HEK293 (cell line): ENCODE measurements around the gene TM7SF2.

Experiments used
- CTCF ChIA-PET: fragments of 350-600 bp; formaldehyde crosslinking; extraction: SDS; loops from one replicate; lab custom pipeline; 2021; ENCODE audit warnings: antibody characterized with exemption; lab: Yijun Ruan, JAX
- POLR2A ChIA-PET: fragments of 300-600 bp; formaldehyde crosslinking; extraction: SDS; loops from one replicate; lab custom pipeline; 2020; ENCODE audit warnings: antibody characterized with exemption, inconsistent platforms; lab: Yijun Ruan, JAX
- H3K27ac ChIP-seq: fragments of 200-500 bp; sonication (Bioruptor generic); 2 replicates; pipeline ENCODE4 v1.5.1; 2014; ENCODE audit warnings: low read depth, low read length, control low read depth, inconsistent platforms; ENCODE audit errors: extremely low read depth
- H3K36me3 ChIP-seq, 2 experiments: fragments of 200-500 bp in 1 of 2; sonication (Bioruptor generic) in 1 of 2; 1 replicate in 1 of 2; 2 replicates in 1 of 2; pipeline ENCODE4 v1.5.1; 2014 to 2017; ENCODE audit warnings: inconsistent platforms in 2 of 2, low read length in 2 of 2; ENCODE audit not compliant: control insufficient read depth in 2 of 2, insufficient read depth in 1 of 2
- H3K4me1 ChIP-seq: fragments of 200-500 bp; sonication (Bioruptor generic); 2 replicates; pipeline ENCODE4 v1.5.1; 2014; ENCODE audit warnings: mild to moderate bottlenecking, low read length, inconsistent platforms; ENCODE audit not compliant: control insufficient read depth, insufficient read depth
- H3K4me3 ChIP-seq: 2 replicates; pipeline ENCODE4 v1.5.1; 2011; ENCODE audit warnings: low read depth, mild to moderate bottlenecking, control low read depth, low read length, moderate library complexity
- H3K9me3 ChIP-seq: fragments of 200-500 bp; sonication (Bioruptor generic); 2 replicates; pipeline ENCODE4 v1.5.1; 2014; ENCODE audit warnings: low read depth, low read length, inconsistent platforms; ENCODE audit not compliant: control insufficient read depth, insufficient read depth
- EGR2 ChIP-seq: fragments of 450-650 bp; formaldehyde crosslinking; IDR thresholded peaks from 2 replicates; pipeline ENCODE4 v1.5.1; 2016; ENCODE audit warnings: low read depth, missing biosample characterization, missing genetic modification characterization
- HOXA7 ChIP-seq: sonication (generic); formaldehyde crosslinking; IDR thresholded peaks from 2 replicates; pipeline ENCODE4 v1.8.1; 2022; ENCODE audit warnings: missing genetic modification reagents, borderline replicate concordance
- HOXD13 ChIP-seq: sonication (generic); formaldehyde crosslinking; IDR thresholded peaks from 2 replicates; pipeline ENCODE4 v1.8.0; 2022; ENCODE audit warnings: missing genetic modification reagents, borderline replicate concordance
- INSM2 ChIP-seq: fragments of 450-650 bp; formaldehyde crosslinking; IDR thresholded peaks from 2 replicates; pipeline ENCODE4 v1.5.1; 2016; ENCODE audit warnings: missing biosample characterization, missing genetic modification characterization
- MEIS1 ChIP-seq: sonication (generic); formaldehyde crosslinking; IDR thresholded peaks from 2 replicates; pipeline ENCODE4 v1.8.1; 2022; ENCODE audit warnings: missing genetic modification reagents, mild to moderate bottlenecking, borderline replicate concordance
- PRDM1 ChIP-seq: fragments of 450-650 bp; formaldehyde crosslinking; IDR thresholded peaks from 2 replicates; pipeline ENCODE4; 2016; ENCODE audit warnings: missing biosample characterization, missing genetic modification characterization
- SCRT1 ChIP-seq: fragments of 450-650 bp; formaldehyde crosslinking; IDR thresholded peaks from 2 replicates; pipeline ENCODE4 v1.5.1; 2016; ENCODE audit warnings: missing biosample characterization, missing genetic modification characterization, borderline replicate concordance
- WT1 ChIP-seq: fragments of 450-650 bp; formaldehyde crosslinking; IDR thresholded peaks from 2 replicates; pipeline ENCODE4 v1.5.1; 2016; ENCODE audit warnings: missing biosample characterization, missing genetic modification characterization
- YY1 ChIP-seq: fragments of 450-650 bp; formaldehyde crosslinking; IDR thresholded peaks from 2 replicates; pipeline ENCODE4 v1.5.1; 2018; ENCODE audit warnings: missing biosample characterization, missing genetic modification characterization
- ZFP37 ChIP-seq: fragments of 450-650 bp; formaldehyde crosslinking; IDR thresholded peaks from 2 replicates; pipeline ENCODE4 v1.5.1; 2016; ENCODE audit warnings: missing biosample characterization, missing genetic modification characterization
- ZNF140 ChIP-seq: fragments of 450-650 bp; formaldehyde crosslinking; IDR thresholded peaks from 2 replicates; pipeline ENCODE4 v1.5.1; 2016; ENCODE audit warnings: missing biosample characterization, missing genetic modification characterization
- ZNF174 ChIP-seq: fragments of 450-650 bp; formaldehyde crosslinking; IDR thresholded peaks from 2 replicates; pipeline ENCODE4 v1.5.0; 2017; ENCODE audit warnings: missing biosample characterization, mild to moderate bottlenecking, missing genetic modification characterization
- ZNF175 ChIP-seq: fragments of 450-650 bp; formaldehyde crosslinking; IDR thresholded peaks from 2 replicates; pipeline ENCODE4 v1.5.1; 2016; ENCODE audit warnings: missing biosample characterization, missing genetic modification characterization
- ZNF24 ChIP-seq: fragments of 450-650 bp; formaldehyde crosslinking; IDR thresholded peaks from 2 replicates; pipeline ENCODE4 v1.5.1; 2016; ENCODE audit warnings: missing biosample characterization, missing genetic modification characterization
- ZNF266 ChIP-seq: fragments of 450-650 bp; formaldehyde crosslinking; IDR thresholded peaks from 2 replicates; pipeline ENCODE4 v1.5.1; 2016; ENCODE audit warnings: missing biosample characterization, missing genetic modification characterization, low read depth
- ZNF692 ChIP-seq: fragments of 450-650 bp; formaldehyde crosslinking; IDR thresholded peaks from 2 replicates; pipeline ENCODE4 v1.5.1; 2016; ENCODE audit warnings: missing biosample characterization, missing genetic modification characterization
- ZNF747 ChIP-seq: fragments of 450-650 bp; formaldehyde crosslinking; IDR thresholded peaks from 2 replicates; pipeline ENCODE4 v1.5.1; 2016; ENCODE audit warnings: missing biosample characterization, missing genetic modification characterization
- ZNF792 ChIP-seq: fragments of 450-650 bp; formaldehyde crosslinking; IDR thresholded peaks from 2 replicates; pipeline ENCODE4 v1.5.1; 2016; ENCODE audit warnings: missing biosample characterization, missing genetic modification characterization
- ZXDB ChIP-seq: fragments of 450-650 bp; formaldehyde crosslinking; IDR thresholded peaks from 2 replicates; pipeline ENCODE4 v1.5.1; 2016; ENCODE audit warnings: missing biosample characterization, missing genetic modification characterization
- TF ChIP-seq, protein P1 (sequence below): fragments of 450-650 bp; formaldehyde crosslinking; IDR thresholded peaks from 2 replicates; pipeline ENCODE4 v1.5.1; 2017; ENCODE audit warnings: missing biosample characterization, missing genetic modification characterization
- TF ChIP-seq, protein P2 (sequence below): fragments of 450-650 bp; formaldehyde crosslinking; IDR thresholded peaks from 2 replicates; pipeline ENCODE4 v1.5.1; 2016; ENCODE audit warnings: missing biosample characterization, missing genetic modification characterization
- TF ChIP-seq, protein P3 (sequence below): fragments of 450-650 bp; formaldehyde crosslinking; IDR thresholded peaks from 2 replicates; pipeline ENCODE4 v1.5.1; 2016; ENCODE audit warnings: missing biosample characterization, missing genetic modification characterization

TM7SF2 gene

DNA sequence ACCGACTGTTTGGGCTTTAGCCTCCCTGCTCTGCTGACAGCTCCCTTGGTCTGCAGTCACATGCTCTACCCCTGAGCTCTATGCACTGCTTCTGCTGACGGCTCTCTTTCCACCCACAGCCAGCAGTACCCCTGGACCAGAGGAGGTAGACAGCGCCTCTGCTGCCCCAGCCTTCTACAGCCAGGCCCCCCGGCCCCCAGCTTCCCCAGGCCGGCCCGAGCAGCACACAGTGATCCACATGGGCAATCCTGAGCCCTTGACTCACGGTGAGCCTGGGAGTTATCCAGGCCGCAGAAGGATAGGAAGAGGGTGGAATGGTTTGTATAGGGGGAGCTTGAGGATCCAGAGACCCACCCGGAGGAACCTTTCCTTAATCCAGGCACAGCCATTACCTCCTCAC lies 24.9 kb upstream of the TM7SF2 start (continued):
- TF ChIP-seq, protein P1, sequence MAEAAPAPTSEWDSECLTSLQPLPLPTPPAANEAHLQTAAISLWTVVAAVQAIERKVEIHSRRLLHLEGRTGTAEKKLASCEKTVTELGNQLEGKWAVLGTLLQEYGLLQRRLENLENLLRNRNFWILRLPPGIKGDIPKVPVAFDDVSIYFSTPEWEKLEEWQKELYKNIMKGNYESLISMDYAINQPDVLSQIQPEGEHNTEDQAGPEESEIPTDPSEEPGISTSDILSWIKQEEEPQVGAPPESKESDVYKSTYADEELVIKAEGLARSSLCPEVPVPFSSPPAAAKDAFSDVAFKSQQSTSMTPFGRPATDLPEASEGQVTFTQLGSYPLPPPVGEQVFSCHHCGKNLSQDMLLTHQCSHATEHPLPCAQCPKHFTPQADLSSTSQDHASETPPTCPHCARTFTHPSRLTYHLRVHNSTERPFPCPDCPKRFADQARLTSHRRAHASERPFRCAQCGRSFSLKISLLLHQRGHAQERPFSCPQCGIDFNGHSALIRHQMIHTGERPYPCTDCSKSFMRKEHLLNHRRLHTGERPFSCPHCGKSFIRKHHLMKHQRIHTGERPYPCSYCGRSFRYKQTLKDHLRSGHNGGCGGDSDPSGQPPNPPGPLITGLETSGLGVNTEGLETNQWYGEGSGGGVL (tag by site-specific recombination): no peak

GRCh38 chr11:65087216-65087615 lies 24.5 kb upstream of the TM7SF2 start:
- Histone ChIP-seq H3K36me3 (peaks cover 0 to 56% of the 10 kb centered on the region in 2 experiments; a peak in 1 of 3 replicates), H3K4me3 (no peak overlapping the region), H3K4me1 (peaks cover 3% of the 10 kb centered on the region; the same call in 1 of the 2 replicates), H3K27ac (no peak overlapping the region), H3K9me3 (no peaks in the 10 kb centered on the region)
- POLR2A ChIA-PET: interaction anchor here (0.9 kb wide), 1 partner anchor 15 kb away, joined by 4 read pairs; no protein-coding TSS in a partner anchor
- TF ChIP-seq INSM2 (tag by site-specific recombination) (no peak), ZNF24 (tag by site-specific recombination) (no peak), SCRT1 (tag by site-specific recombination) (no peak), ZNF692 (tag by site-specific recombination) (no peak), PRDM1 (tag by site-specific recombination) (no peak), HOXA7 (CRISPR knock-in tag) (no peak), ZXDB (tag by site-specific recombination) (no peak), MEIS1 (CRISPR knock-in tag) (no peak), ZNF174 (tag by site-specific recombination) (no peak), YY1 (tag by site-specific recombination) (no peak), WT1 (no peak)
- TF ChIP-seq, protein P2, sequence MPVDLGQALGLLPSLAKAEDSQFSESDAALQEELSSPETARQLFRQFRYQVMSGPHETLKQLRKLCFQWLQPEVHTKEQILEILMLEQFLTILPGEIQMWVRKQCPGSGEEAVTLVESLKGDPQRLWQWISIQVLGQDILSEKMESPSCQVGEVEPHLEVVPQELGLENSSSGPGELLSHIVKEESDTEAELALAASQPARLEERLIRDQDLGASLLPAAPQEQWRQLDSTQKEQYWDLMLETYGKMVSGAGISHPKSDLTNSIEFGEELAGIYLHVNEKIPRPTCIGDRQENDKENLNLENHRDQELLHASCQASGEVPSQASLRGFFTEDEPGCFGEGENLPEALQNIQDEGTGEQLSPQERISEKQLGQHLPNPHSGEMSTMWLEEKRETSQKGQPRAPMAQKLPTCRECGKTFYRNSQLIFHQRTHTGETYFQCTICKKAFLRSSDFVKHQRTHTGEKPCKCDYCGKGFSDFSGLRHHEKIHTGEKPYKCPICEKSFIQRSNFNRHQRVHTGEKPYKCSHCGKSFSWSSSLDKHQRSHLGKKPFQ (tag by site-specific recombination): no peak
- TF ChIP-seq, protein P3, sequence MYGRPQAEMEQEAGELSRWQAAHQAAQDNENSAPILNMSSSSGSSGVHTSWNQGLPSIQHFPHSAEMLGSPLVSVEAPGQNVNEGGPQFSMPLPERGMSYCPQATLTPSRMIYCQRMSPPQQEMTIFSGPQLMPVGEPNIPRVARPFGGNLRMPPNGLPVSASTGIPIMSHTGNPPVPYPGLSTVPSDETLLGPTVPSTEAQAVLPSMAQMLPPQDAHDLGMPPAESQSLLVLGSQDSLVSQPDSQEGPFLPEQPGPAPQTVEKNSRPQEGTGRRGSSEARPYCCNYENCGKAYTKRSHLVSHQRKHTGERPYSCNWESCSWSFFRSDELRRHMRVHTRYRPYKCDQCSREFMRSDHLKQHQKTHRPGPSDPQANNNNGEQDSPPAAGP (tag by site-specific recombination): no peak
- CTCF ChIA-PET: interaction anchor here (0.6 kb wide), 1 partner anchor 15 kb away, joined by 3 read pairs; no protein-coding TSS in a partner anchor

- CTCF ChIA-PET: interaction anchor here (0.6 kb wide), 1 partner anchor 16 kb away, joined by 3 read pairs; no protein-coding TSS in a partner anchor
- no peak for TF ChIP-seq ZNF140 (tag by site-specific recombination)
- no peak for TF ChIP-seq HOXD13 (CRISPR knock-in tag)
- TF ChIP-seq WT1: no peak
- TF ChIP-seq ZFP37 (tag by site-specific recombination): no peak
- no peak for TF ChIP-seq ZNF175
- no peak for TF ChIP-seq EGR2 (tag by site-specific recombination)
- TF ChIP-seq ZNF792 (tag by site-specific recombination): no peak
- TF ChIP-seq ZNF747 (tag by site-specific recombination): no peak
- TF ChIP-seq ZNF266 (tag by site-specific recombination): no peak
These were observed 23.8 kb upstream of the TM7SF2 start for GRCh38 chr11:65087827-65088226.

More at GRCh38 chr11:65087827-65088226, 23.8 kb upstream of the TM7SF2 start:
- H3K4me3 ChIP-seq: no peak overlapping the region
- peaks cover 2% of the 10 kb centered on the region; the same call in 1 of the 2 replicates for H3K4me1 ChIP-seq
- no peak overlapping the region for H3K27ac ChIP-seq
- POLR2A ChIA-PET: no interaction called here
- peaks cover 0 to 51% of the 10 kb centered on the region in 2 experiments; a peak in 1 of 3 replicates for H3K36me3 ChIP-seq
- H3K9me3 ChIP-seq: no peaks in the 10 kb centered on the region
